ENCODE results near the gene NLGN1.
A peak's percentile ranks its signal among the peaks of the same experiment; 100 is the strongest.

- peak; percentile 18 for TF ChIP-seq CTCF (IDR thresholded peaks at IDR 0.05; ENCODE audit: poor library complexity)
- no peak for TF ChIP-seq EZH2 (IDR thresholded peaks at IDR 0.05; ENCODE audit: borderline replicate concordance)
Measured at GRCh38 chr3:173876476-173876875, 478.9 kb downstream of the NLGN1 start.

All from hepatocyte (in vitro differentiated cells).